Liver (tissue), 3 donors: ENCODE results near the gene GAL3ST3.

Source experiments
- ATF3 ChIP-seq: IDR thresholded peaks from 2 replicates; pipeline ENCODE4 v1.6.1; 2016; ENCODE audit warnings: antibody characterized with exemption
- CTCF ChIP-seq: fragments of 150-350 bp; IDR thresholded peaks from 2 replicates; pipeline ENCODE4 v1.5.1; 2017; ENCODE audit warnings: improper control_type of control experiment, low read depth, low read length; ENCODE audit not compliant: missing input control
- EGR1 ChIP-seq, 2 donors: IDR thresholded peaks; 2 replicates each; pipeline ENCODE4 v1.6.1; 2016 to 2018; ENCODE audit warnings: antibody characterized with exemption in 2 of 2, low read depth in 2 of 2
- GABPA ChIP-seq, 2 donors: IDR thresholded peaks in 1 of 2; conservative IDR thresholded peaks in 1 of 2; 2 replicates each; pipeline ENCODE4 v1.6.1; 2016; ENCODE audit warnings: antibody characterized with exemption in 2 of 2, mild to moderate bottlenecking in 1 of 2, moderate library complexity in 1 of 2
- HNF4A ChIP-seq, 2 donors: conservative IDR thresholded peaks; 2 replicates each; pipeline ENCODE4 v1.6.1; 2016; ENCODE audit warnings: antibody characterized with exemption in 2 of 2, mild to moderate bottlenecking in 2 of 2
- JUND ChIP-seq, 2 donors: IDR thresholded peaks; 2 replicates each; pipeline ENCODE4 v1.6.1; 2016; ENCODE audit warnings: antibody characterized with exemption in 2 of 2
- RAD21 ChIP-seq, 2 donors: IDR thresholded peaks; 2 replicates each; pipeline ENCODE4 v1.6.1; 2016; ENCODE audit warnings: antibody characterized with exemption in 2 of 2, mild to moderate bottlenecking in 2 of 2
- REST ChIP-seq: IDR thresholded peaks from 2 replicates; pipeline ENCODE4 v1.6.1; 2016; ENCODE audit warnings: antibody characterized with exemption, mild to moderate bottlenecking
- RXRA ChIP-seq, 2 donors: IDR thresholded peaks; 2 replicates each; pipeline ENCODE4 v1.6.1; 2017 to 2018; ENCODE audit warnings: antibody characterized with exemption in 2 of 2, mild to moderate bottlenecking in 1 of 2
- SP1 ChIP-seq: IDR thresholded peaks from 2 replicates; pipeline ENCODE4 v1.6.1; 2018; ENCODE audit warnings: antibody characterized with exemption, mild to moderate bottlenecking
- TAF1 ChIP-seq: conservative IDR thresholded peaks from 2 replicates; pipeline ENCODE4 v1.6.1; 2016; ENCODE audit warnings: antibody characterized with exemption, mild to moderate bottlenecking
- ZBTB33 ChIP-seq: IDR thresholded peaks from 2 replicates; pipeline ENCODE4 v1.6.1; 2016; ENCODE audit warnings: antibody characterized with exemption
- donor health status: healthy.
- donor health status: healthy.

GRCh38 chr11:66068923-66069714 lies 20.2 kb upstream of the GAL3ST3 start:
- TF ChIP-seq RAD21 (IDR thresholded peaks at IDR 0.05) (no peak), CTCF (no peak), REST (no peak), TAF1 (no peak), ZBTB33 (no peak), ATF3 (no peak), SP1 (no peak), HNF4A (conservative IDR thresholded peaks at IDR 0.05) (peak; percentile 10 to 36), JUND (IDR thresholded peaks at IDR 0.05) (no peak), RXRA (IDR thresholded peaks at IDR 0.05) (peak; percentile 46 to 49), EGR1 (IDR thresholded peaks at IDR 0.05; ENCODE audit: low read depth in 2 of 2) (no peak), GABPA (IDR thresholded peaks at IDR 0.05 in 1 of 2, conservative IDR thresholded peaks at IDR 0.05 in 1 of 2) (no peak)
